Peyer's patch (tissue), 4 donors: ENCODE results near the gene DYNLT4. TPM values are rescaled to one million over a fixed set of nuclear protein-coding genes. Genes with fewer than 3 reads are reported as not detected.
A peak's percentile ranks its signal among the peaks of the same experiment; 100 is the strongest.

ENCODE experiments used
- DNase-seq, 3 donors: peaks; one replicate each; pipeline ENCODE4 v3.0.0-alpha.2; 2017 to 2019
- H3K27ac ChIP-seq, 4 donors: fragments of 200-600 bp; sonication (generic); one replicate each; pipeline ENCODE4 v1.5.1; 2016 to 2019
- H3K27me3 ChIP-seq, 2 donors: fragments of 200-600 bp; sonication (generic); one replicate each; pipeline ENCODE4 v1.5.1; 2019
- H3K36me3 ChIP-seq, 3 donors: fragments of 200-600 bp; sonication (generic); one replicate each; pipeline ENCODE4 v1.5.1; 2016 to 2019
- H3K4me1 ChIP-seq, 4 donors: fragments of 200-600 bp; sonication (generic); one replicate each; pipeline ENCODE4 v1.5.1; 2016 to 2019
- H3K4me3 ChIP-seq, 4 donors: fragments of 200-600 bp; sonication (generic); 1 replicate in 3 of 4; 2 replicates in 1 of 4; pipeline ENCODE4 v1.5.1; 2016 to 2019; ENCODE audit warnings: mild to moderate bottlenecking in 1 of 4
- H3K9me3 ChIP-seq, 4 donors: fragments of 200-600 bp; sonication (generic); one replicate each; pipeline ENCODE4 v1.5.1; 2016 to 2019; ENCODE audit warnings: mild to moderate bottlenecking in 1 of 4
- POLR2A ChIP-seq, 2 donors: fragments of 450-650 bp; IDR thresholded peaks; one replicate each; pipeline ENCODE4 v1.5.1; 2017; ENCODE audit warnings: antibody characterized with exemption in 2 of 2, mild to moderate bottlenecking in 2 of 2, moderate library complexity in 2 of 2
- total RNA-seq, 4 donors: library from RNA; depleted of rRNA; stranded (reverse); fragments of >200 nt; gene quantifications; one replicate each; pipeline ENCODE4 v1.1.0, GENCODE V29; 2016
- TF ChIP-seq, protein P1 (sequence below), 6 experiments: fragments of 450-650 bp in 4 of 6; fragments of 200-600 bp in 2 of 6; sonication (generic) in 1 of 6; IDR thresholded peaks; one replicate each; pipeline ENCODE4 v1.5.1; 2017 to 2019; ENCODE audit warnings: antibody characterized with exemption in 6 of 6, mild to moderate bottlenecking in 3 of 6, moderate library complexity in 1 of 6

DYNLT4 gene
- total RNA-seq, 4 donors from 2014 or later, result 3.5 TPM; not detected in 3

DNA sequence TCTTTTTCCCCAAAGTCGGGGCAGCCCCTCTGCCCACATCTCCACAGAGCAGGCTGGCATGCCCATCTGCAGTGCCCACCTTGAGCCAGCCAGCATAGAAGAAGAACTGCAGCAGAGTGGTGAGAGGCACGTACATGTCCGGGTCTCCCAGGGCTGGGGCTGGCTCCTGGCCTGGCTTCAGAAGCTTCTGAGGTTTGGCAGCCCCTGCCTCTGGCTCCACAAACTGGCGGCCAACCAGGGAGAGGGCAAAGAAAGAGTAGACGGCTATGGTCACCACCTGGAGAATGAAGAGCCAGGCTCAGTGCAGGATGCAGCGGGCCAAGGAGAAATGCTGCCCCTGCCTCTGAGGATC lies 22.1 kb downstream of the DYNLT4 start:
- no peaks in the 10 kb centered on the region for H3K27me3 ChIP-seq
- peaks cover 0 to 31% (median 25%) of the 10 kb centered on the region in 4 donors for H3K4me1 ChIP-seq
- H3K36me3 ChIP-seq, result peaks cover 0 to 12% (median 0%) of the 10 kb centered on the region in 3 donors
- no peak for DNase-seq
- TF ChIP-seq, protein P1, sequence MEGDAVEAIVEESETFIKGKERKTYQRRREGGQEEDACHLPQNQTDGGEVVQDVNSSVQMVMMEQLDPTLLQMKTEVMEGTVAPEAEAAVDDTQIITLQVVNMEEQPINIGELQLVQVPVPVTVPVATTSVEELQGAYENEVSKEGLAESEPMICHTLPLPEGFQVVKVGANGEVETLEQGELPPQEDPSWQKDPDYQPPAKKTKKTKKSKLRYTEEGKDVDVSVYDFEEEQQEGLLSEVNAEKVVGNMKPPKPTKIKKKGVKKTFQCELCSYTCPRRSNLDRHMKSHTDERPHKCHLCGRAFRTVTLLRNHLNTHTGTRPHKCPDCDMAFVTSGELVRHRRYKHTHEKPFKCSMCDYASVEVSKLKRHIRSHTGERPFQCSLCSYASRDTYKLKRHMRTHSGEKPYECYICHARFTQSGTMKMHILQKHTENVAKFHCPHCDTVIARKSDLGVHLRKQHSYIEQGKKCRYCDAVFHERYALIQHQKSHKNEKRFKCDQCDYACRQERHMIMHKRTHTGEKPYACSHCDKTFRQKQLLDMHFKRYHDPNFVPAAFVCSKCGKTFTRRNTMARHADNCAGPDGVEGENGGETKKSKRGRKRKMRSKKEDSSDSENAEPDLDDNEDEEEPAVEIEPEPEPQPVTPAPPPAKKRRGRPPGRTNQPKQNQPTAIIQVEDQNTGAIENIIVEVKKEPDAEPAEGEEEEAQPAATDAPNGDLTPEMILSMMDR (IDR thresholded peaks at IDR 0.05), result no peak
- no peak for TF ChIP-seq POLR2A (IDR thresholded peaks at IDR 0.05)
- peak overlapping the region in 2 of 4 donors; percentile 56 to 89 for H3K27ac ChIP-seq
- H3K4me3 ChIP-seq, result peak overlapping the region in 1 of 4 donors; percentile 64
- H3K9me3 ChIP-seq, result no peaks in the 10 kb centered on the region

DNA sequence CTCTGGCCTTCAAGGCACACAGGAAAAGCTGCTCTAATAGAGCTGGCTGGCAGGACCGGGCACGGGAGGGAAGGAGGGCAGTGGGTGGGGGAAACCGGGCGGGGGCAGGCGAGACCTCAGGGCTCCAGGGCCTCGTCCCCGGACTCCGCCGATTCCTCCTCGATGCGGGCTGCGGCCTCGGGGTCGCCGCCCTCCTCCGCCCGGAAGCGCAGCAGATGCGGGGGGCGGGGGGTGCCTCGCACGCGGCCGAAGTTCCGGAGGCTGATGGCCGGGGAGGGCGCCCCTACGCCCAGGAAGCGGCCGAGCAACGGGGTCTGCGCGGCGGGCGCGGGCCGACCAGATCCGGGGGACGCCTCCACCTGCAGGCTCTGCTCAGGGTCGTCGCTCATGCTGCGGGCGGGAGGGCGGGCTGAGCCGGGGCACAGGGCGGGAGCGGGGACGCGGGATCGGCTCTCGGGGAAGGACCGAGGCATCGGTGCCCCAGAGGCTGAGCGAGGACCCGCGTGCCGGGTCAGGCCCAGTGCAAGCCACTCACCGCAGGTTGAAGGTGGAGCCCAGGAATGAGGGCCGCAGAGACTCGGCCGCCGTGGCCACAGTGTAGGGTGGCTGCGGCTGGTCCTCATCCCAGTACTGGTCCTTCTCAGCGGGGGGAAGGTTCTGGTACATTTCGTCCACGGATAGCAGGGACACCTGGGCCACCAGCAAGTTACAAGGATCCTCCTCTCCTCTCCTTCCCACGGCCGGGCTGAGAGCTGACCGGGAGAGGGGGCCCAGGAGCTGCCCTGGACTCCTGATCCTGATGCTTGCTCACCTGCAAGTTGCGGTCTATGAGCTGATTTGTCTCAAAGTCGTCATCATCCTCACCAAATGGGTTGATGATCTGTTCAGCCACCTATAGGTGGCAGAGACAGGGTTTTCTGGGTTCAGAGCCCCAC lies 22.8 kb downstream of the DYNLT4 start:
- Histone ChIP-seq H3K27ac (peak overlapping the region in 3 of 4 donors; percentile 46 to 89 (median 56)), H3K4me1 (peaks cover 0 to 31% (median 25%) of the 10 kb centered on the region in 4 donors), H3K36me3 (peaks cover 0 to 18% (median 0%) of the 10 kb centered on the region in 3 donors), H3K4me3 (peak overlapping the region; percentile 50 to 64 (median 58)), H3K9me3 (no peaks in the 10 kb centered on the region), H3K27me3 (no peaks in the 10 kb centered on the region)
- DNase-seq, result peak in 2 of 3 donors; percentile 45 to 62
- TF ChIP-seq, protein P1 (IDR thresholded peaks at IDR 0.05), result peak in 3 of 6 experiments; percentile 12 to 19 (median 18)
- TF ChIP-seq POLR2A (IDR thresholded peaks at IDR 0.05), result no peak

DNA sequence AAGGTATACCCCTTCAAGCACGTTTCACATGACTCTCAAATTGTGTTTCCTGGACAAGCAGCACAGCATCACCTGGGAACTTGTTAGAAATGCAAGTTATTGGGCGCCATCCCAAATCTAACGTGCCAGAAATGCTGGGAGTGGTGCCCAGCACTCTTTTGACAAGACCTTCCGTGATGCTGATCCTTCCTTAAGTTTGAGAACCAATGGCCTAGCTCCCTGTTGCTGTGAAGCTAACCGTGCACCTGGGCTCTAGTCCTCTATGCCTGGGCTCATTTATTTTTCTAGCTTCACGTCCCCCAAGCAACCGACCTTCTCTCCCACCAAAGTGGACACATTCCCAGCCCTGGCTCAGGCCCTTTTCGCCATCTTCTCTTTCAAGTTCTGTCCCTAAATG lies 23.5 kb downstream of the DYNLT4 start:
- no peak for DNase-seq
- peak overlapping the region; percentile 50 to 64 (median 58) for H3K4me3 ChIP-seq
- TF ChIP-seq, protein P1 (IDR thresholded peaks at IDR 0.05), result no peak
- no peak for TF ChIP-seq POLR2A (IDR thresholded peaks at IDR 0.05)
- H3K27me3 ChIP-seq, result no peaks in the 10 kb centered on the region
- peaks cover 0 to 31% (median 25%) of the 10 kb centered on the region in 4 donors for H3K4me1 ChIP-seq
- peak overlapping the region in 3 of 4 donors; percentile 46 to 89 (median 56) for H3K27ac ChIP-seq
- H3K36me3 ChIP-seq, result peaks cover 0 to 25% (median 0%) of the 10 kb centered on the region in 3 donors
- no peaks in the 10 kb centered on the region for H3K9me3 ChIP-seq

DNA sequence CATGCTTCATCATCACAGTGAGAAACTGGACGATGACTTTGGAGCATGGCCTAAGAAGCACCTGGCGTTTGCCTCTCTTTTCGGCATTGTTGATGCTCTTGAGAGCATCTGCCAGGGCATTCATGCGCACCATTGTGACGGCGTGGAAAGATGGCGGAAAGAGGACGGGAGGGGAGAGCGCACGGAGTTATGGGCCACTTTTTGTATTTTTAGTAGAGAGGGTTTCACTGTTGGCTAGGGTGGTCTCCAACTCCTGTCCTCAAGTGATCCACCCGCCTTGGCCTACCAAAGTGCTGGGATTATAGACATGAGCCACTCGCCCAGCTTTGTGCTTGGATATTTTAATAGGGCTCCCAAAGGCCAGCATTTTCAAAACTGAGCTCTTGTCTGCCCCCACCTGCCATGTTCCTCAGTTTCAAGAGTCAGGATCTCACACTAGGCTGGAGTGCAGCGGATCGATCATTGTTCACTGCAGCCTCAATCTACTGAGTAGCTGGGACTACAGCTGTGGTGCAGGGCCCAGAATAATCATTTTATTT lies 26.5 kb downstream of the DYNLT4 start:
- Histone ChIP-seq H3K4me3 (no peak overlapping the region), H3K27me3 (no peaks in the 10 kb centered on the region), H3K9me3 (no peaks in the 10 kb centered on the region), H3K36me3 (peaks cover 0 to 42% (median 0%) of the 10 kb centered on the region in 3 donors), H3K27ac (no peak overlapping the region), H3K4me1 (peaks cover 0 to 42% (median 19%) of the 10 kb centered on the region in 4 donors)
- no peak for DNase-seq
- TF ChIP-seq, protein P1 (IDR thresholded peaks at IDR 0.05), result no peak
- no peak for TF ChIP-seq POLR2A (IDR thresholded peaks at IDR 0.05)

DNA sequence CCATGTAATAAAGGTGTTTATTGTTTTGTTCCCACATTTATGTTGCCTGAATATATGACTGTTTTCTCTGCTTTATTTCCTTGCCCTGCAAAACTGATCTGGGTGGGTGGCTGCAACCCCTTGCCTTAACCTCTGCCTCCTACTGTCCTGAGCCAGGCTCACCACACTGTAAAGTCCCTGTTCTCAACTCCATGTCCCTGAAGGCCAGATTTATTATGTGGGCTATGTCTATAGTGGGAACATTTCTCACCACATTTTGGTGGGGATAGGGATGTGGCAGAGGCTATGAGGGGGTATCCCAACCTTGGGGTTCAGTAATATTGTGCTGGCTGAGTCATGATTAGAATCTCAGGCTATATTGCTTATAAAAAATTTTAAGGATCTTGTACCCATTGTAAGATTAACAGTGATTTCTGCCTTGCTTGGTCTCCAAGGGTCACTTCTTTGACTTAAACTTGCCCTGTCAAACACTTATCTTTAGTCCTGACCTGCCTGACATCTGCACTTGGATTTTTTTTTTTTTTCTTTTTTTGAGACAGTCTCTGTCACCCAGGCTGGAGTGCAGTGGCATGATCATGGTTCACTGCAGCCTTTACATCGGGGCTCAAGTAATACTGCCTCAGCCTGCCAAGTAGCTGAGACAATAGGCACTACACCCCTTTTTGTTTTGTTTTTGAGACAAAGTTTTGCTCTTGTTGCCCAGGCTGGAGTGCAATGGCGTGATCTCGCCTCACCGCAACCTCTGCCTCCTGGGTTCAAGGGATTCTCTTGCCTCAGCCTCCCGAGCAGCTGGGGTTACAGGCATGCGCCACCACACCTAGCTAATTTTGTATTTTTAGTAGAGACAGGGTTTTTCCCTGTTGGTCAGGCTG lies 28.2 kb downstream of the DYNLT4 start:
- Histone ChIP-seq H3K36me3 (peaks cover 0 to 42% (median 0%) of the 10 kb centered on the region in 3 donors), H3K27me3 (no peaks in the 10 kb centered on the region), H3K4me3 (no peak overlapping the region), H3K4me1 (peaks cover 0 to 34% (median 6%) of the 10 kb centered on the region in 4 donors), H3K27ac (no peak overlapping the region), H3K9me3 (no peaks in the 10 kb centered on the region)
- no peak for TF ChIP-seq POLR2A (IDR thresholded peaks at IDR 0.05)
- TF ChIP-seq, protein P1 (IDR thresholded peaks at IDR 0.05), result no peak
- DNase-seq, result no peak
